GM19240 (cell line): Measurements from ENCODE around the gene EPHA4.

ENCODE experiments used
- DNase-seq: peaks from one replicate; pipeline ENCODE4 v3.0.0; 2011; ENCODE audit warnings: low spot score; ENCODE audit not compliant: insufficient read length

EPHA4 gene

DNA sequence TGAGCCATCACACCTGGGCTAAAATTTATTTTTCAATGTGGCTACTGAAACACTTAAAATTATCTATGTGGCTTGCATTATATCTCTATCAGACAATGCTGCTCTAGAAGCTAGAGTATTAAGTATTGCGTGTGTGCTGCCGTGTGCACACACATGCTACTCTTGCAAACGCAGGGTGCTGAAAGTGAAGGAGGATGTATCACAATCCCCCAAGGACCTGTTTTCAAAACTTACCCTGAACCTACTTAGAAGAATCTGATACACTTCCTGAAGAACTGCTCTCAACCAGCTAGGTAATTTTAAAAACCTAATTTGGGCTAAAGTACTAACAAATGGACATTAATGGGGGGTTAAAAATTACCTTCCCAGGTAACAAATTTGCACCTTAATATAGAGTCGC lies 66.5 kb downstream of the EPHA4 start:
- DNase-seq, result no peak

DNA sequence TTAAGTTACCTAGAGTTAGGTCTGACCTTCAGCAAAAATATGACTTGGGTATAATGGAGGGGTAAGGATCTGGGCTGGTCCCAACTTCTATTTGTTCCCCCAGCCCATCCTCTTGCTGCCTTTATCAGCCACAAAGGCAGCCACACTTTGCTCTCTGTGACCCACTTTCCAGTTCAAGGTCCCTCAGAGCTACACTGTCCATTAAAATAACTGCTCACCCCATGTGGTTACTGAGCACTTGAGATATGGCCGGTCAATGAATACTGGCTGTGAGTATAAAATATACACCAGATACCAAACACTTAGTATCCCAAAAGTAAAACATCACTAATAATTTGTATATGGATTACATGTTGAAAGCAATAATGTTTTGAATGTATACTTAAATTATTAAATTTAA lies 67.2 kb downstream of the EPHA4 start:
- DNase-seq, result no peak

DNA sequence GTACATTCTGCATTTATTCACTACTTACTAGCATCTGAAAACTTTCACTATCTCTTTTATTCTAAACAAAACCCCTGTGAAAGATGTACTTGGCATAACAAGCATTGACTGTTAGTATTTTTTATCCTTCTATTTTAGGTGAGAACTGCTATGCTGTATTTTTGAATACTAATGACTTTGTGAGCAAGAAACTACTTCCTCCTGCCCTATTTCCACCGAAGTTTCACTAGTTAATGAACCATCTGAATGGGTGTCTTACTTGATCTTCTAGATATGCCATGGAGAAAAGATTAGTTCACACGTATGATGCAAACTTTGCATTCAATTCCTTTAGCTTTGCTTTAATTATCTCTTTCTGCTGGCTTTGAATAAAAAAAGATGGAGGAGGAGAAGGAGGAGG lies 68.1 kb downstream of the EPHA4 start:
- DNase-seq, result no peak

DNA sequence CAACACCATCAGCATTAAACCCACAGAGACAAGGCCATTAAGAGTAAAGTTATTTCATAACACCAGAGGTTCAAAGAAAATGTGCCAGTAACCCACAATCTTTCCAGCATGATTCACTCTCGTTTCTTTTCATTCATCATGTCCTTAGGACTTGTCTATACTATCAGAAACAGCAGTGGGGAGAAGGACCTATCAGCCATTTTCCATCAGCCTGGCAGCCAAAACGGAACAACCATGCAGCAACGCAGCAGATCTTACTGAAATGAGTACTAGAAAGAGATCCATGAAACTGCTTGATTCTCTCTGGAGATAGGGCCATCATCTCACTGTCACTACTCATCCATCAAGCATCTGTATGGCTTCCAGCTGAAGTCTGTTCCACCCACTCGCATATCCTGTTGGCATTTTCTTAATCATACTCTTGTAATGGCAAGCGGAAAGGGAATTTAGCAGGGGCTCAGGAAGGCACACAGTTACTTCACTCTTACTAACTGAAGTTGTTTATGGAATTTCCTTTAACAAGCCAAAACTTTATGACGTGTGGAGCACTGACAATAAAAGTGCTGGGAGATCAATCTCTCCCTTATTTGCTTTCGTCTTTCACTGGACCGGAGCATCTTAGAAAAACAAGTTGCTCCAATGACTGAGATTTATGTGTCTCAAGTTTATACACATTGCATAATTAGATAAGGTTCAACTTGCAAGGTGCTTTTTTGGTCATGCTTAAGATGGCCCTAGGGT lies 69.7 kb downstream of the EPHA4 start:
- no peak for DNase-seq

DNA sequence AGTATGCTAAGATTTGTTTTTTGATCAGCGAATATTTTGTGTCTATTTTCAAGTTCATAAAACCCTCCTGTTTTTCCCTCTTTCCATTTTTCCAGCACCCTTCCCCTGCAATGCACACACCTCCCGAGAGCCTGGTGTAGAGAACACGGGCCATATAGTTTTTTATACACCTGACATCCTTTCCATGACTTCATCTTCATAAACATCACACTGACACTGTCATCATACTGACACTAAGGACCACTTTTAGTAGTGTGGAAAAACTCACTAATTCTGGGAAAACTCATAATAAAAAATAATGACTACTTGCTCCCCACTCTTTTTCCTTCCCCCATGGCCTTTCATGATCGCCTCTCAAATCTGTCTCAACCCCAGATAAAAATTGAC lies 70.2 kb downstream of the EPHA4 start:
- no peak for DNase-seq

DNA sequence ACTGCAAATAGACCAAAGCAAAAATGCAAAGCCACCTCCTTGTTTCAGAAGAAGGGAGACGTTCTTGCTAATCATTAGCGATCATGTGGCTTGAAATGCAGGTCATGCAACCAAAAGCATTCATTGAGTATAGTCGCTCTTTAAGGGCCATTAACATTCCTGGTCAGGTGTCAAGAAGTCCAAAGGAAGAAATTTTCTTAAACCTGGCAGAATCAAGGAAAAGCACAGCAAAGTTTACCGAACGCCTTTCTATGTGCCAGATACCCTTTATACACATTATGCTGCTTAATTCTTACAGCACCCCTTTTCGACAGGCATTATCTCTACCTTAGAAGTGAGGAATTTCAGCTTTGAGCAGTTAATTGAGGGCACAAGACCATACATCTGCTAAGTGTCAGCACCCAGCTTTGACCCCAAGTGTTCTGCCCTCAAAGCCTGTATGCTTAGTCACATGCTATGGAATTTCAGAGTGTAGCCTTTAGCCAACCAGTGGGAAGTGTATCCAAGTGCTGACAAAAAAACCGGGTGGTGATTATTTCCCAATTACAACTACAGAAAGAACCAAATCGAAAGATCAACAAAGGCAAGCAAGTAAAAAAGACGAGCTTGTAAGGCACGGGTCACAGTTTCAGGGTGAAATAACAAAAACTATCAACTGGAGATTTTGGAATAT lies 70.8 kb downstream of the EPHA4 start:
- no peak for DNase-seq

DNA sequence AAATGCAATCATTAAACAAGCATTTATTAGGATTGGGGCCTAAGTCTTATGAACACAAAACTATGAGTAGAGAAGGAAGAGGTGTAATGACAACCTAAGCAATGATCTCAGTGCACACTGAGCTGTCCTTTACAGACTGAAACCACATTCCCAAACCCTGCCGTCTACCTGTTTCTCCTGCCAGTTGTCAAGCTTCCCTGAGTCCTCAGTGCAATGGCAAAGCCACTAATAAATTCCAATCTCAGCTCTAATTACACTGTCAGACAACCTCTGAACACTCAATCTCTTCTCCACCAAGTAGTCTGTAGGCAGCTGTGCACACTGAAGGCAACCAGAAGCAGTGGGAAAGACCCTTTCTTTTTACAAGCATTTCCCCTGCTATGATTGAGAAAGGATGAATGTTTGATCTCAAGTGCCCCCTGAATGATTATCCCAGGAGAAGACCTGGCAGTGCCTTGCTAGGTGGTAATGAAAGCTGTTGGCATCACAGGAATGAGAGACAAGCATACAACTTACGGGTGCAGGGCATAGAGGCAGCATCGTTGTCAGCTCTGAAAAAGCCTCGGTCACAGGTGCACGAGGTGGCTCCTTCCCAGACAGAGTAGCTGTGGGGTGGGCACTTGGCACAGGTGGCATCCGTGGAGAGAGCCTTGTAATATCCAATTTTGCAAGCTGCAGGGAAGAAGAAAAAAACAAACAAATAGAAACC lies 71.4 kb downstream of the EPHA4 start:
- DNase-seq, result no peak

DNA sequence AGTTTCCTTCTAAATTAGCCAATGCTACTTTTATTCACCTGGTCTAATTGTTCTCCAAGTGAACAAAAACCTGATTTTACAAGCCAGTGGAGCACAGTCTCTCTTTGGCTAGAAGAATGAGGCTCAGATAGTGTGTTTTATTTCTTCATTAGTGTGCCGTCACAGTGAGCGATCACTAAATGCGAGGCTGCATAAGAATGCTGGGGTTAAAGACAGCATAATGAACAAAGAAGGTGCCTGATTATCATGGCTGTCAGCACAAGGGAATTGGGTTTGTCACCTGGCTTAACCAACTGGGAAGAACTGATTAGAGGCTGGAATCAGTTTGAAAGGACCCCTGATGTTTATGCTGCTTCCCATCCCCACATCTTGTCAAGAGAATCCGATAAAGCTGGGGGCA lies 76.4 kb downstream of the EPHA4 start:
- no peak for DNase-seq

DNA sequence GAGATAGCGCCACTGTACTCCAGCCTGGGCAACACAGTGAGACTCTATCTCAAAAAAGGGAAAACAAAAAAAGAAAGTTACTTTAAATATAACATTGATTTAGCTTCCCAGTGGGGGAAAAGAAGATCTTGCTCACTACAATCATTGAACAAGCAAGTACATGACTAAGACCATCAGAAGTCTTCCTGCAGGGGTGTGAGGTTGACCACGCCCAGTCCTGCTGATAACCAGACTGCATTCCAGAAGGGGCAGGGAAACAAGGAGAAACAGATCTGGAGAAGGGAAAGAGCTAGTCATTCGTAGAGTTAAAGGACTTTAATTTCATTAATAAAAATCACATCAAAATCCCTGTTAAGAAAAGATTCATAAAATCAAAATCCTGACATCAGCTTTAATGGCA lies 77.5 kb downstream of the EPHA4 start:
- no peak for DNase-seq

DNA sequence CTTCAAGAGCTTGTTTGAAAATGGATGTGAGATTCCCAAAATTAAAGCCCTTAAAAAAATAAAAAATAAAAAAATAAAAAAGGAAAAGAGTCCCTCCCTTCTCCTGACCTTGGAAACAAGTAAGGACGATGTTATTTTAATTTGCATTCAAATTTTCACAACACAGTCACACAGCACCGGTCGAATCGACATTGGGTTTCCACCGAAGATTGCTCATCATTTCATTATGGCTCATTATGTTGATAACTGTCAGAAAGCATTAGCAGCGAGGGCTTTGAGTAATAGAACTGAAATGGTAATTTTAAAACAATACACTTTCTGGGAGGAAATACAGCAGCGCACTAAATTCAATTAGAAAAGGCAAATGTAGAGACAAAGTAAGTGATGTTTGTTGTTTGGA lies 78.7 kb downstream of the EPHA4 start:
- DNase-seq, result no peak

DNA sequence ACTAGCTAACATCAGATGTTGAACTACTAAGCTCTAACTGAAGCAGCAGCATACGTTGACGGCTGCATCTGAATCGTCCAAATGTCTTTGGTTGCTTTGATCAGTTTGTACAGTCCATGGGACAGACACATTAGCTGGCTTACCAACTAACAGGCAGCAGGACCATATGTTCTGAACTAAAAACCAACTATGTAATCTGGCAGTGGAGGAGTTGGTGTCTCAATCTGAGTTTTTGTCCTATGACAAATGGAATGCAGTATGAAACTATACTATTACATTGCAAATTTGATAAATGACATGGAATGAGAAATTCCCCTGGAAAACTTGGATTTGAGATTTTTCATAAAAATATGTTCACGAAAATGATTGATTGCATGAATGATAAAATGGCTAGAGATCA lies 79.5 kb downstream of the EPHA4 start:
- no peak for DNase-seq

DNA sequence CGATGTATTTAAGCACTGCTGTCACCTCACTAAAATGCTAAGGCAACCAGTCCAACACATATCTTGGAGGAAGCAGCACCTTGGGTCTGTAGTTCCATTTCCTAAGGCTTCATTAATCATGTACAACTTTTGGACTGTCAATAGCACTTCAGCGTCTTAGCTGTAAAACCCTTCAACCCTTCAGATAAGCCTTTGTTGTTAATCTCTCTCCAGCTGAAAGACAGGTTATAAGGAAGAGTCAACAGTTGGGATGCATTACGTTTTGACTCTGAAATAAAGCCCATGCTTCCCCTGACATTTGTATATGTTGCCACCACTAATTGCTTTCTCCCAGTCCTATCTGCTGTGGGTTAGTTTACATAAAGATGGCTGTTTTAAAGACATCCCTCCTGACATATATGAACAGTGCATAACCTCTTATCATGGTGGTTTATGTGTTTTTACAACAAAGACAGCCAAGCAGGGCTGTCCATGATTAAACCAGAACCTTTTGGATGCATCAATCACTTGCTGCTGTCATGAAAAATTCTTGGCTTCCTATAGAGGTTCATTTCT lies 81.5 kb downstream of the EPHA4 start:
- DNase-seq, result no peak

DNA sequence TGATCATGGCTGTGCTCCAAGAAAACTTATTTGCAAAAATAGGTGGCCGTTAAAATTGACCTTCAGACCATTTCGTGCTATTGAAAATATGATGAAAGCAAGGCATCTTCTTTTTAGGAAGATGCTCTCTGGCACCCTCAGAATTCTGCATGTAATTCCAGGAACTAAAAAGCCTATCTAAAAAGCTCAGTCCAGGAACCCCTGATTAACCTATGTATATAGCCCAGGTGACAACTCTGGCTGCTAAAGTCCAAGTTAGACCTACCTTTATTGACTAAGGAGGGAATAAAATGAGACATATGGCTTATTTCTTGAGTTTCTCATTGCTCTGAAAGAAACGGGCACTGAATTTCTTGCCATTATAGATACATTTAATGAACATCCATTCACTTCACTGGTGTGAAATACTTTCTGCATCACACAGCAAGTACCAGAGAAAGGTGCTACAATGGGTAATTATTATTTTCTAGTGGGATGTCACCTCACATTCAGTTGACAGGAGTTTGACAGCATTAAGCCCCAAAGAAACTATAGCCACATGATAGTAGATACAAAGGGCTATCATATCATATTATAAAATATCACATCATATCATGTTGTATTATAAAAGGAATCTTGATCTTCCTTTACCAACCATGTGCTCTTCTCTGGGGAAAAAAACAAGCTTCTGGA lies 83.8 kb downstream of the EPHA4 start:
- DNase-seq, result no peak

DNA sequence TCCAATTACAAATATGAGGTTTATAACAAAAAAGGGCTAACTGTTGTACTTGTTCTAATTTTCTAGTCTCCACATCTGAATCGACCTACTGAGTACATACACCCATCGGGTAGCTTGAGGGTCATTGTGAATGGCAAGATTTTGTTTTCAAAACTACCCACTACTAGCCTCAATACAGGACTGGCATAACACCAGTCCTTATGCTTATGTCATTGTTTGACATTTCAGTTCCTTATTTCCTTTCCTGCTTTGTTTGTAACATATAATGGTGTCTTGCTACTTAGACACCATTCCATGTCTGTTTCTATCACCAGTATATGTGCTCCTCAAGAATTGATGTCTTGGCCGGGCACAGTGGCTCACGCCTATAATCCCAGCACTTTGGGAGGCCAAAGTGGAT lies 86.0 kb downstream of the EPHA4 start:
- no peak for DNase-seq

DNA sequence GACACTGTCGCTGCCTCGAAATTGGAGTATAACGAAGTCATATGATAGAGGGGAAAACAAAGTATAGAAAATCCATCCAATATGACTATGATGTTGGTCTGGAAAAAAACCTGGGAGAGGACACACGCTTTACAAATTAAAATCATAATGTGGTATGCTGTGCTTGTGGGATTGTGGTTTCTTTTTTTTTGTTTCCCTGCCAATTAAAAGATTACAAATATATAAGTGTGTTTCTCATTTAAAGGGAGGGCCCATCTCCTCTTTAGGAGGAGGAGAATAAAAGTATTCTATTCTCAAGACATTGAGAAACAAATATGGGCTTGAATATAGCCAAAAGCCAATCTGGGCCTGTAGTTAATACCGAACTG lies 86.6 kb downstream of the EPHA4 start:
- DNase-seq, result no peak

DNA sequence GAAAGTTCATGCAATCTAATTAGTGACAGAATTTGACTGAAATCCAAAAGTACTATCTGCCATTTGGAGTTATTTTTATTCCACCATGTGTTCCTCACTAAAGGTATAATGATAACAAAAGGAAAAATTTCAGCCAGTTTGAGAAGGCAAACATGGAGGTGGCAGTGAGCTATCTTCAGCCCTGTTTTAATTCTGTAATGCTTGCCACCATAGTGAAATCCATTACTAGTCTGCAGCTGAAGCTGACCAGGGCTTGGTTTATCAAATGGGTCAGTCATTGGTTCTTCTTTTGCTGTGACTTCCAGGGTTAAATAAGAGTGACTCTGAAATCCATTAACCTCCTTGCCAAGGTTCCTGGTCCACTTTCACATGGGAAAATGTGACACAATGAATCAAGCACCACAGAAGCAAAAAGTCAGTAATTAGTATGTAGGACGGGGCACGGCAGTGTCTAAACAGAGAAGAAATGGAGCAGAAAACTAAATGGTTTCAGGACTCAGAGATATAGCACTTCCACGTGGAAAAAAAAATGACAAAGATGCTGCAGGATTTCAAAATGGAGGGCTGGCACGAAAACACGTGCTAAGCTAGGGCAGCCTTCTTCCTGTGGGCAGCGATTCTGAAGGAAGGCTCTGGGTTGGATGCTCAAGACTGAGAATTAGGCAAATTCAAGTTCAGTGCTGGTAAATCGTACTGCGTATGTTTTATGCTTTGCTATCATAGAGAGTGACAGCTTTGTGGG lies 87.2 kb downstream of the EPHA4 start:
- DNase-seq, result no peak

DNA sequence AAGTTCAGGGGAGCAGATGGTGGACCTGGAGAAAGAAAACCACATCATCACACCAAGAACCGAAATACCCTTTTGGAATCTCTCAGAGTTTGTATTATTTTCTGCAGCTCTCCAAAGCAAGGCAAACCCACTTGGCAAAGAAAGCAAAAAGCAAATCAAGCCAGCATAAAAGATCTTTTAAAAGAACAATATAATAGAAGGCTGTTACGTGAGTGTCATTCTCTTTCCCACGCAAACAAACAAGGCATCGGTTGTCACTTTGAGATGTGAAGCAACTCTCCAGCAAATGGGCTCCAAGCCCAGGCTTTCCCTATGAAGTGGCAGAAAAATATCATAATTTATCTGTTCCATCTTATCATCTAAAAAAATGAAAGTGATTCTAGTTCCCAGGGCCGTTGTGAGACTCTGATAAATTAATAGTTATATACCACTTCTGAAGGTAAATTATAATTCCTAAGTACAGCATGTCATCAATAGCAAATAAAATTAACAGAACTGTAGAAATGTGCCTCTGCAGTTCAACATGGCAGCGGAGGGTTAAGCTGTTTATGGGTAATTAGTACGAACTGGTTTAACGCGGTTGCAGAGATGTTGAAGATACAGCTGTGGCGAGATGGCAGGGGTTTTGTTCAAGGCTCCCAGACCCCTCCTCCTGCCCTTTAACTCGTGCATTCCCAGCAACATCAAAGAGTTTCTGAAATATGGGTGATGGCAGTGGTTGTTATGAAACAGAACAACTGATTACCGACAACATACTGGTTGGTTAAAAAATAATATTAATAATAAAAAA lies 89.2 kb downstream of the EPHA4 start:
- DNase-seq, result no peak

DNA sequence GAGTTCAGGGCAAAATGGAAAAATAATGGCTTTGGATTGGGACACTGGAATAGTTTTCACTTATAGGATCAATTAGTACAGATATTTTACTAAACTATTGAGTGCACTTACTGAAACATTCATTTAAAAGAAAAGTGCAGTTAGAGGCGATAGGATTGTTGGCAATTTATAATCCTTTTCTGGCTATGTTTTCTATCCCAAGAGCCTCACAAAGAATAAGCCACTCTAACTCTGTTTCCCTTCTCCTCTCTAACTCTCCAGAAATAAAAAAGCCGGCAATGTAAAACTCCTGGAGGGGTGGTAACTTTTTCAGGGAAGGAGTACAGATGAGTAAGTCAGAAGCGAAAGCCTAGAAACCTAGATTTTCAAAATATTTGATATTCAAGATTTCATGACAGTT lies 91.3 kb downstream of the EPHA4 start:
- DNase-seq, result no peak

DNA sequence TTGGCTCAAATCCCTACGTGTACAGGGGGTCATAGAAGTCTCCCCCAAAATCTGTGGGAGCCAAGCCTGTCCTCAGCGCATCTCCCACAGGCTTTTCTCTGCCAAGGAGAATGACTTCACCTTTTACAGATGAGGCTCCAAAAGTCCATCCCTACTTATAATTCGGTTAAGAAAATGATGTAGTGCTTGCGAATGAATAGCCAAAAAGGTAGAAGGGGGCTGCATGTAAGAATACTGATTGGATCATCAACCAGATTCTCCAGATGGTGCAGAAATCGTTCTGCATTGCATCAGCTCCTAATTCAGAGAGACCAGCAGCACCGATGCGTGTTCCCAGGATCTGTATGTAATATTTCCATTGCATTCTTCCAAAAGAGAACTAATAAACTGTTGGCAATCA lies 91.9 kb downstream of the EPHA4 start:
- no peak for DNase-seq

DNA sequence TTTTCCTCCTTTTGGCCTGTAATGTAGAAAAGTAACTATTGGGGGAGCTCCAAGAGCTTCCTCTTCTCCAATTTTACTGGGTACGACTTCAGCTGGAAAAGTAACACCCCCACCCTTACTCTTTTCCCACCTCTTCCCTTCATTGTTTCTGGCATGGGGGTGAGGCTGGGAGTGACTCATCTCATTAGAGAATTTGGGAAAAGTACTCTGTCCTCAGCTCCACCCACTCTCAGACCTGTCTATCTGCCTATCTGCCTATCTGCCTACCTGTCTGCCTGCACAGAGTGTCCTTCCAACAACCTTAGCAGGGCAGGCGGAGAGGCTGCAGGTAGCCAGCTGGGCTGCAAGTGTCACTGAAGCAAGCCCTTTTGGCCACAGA lies 93.6 kb downstream of the EPHA4 start:
- no peak for DNase-seq
